Activated CD8-positive, alpha-beta memory T cell treated with anti-CD3 and anti-CD28 coated beads, Interleukin-2, amount 50 U/mL, for 4 hours (primary cell): ENCODE results near the gene NKIRAS1.
"Not testable (repeated sequence)": the region's sequence is repeated elsewhere in the genome, so short reads cannot be mapped to it uniquely, and the experiment has no call there.

Source experiments
- DNase-seq: peaks from one replicate; pipeline ENCODE4 v3.0.0-alpha.2; 2020

Gene NKIRAS1

GRCh38 chr3:23938688-23939087 lies 21.9 kb upstream of the NKIRAS1 start:
- DNase-seq = no peak

DNA sequence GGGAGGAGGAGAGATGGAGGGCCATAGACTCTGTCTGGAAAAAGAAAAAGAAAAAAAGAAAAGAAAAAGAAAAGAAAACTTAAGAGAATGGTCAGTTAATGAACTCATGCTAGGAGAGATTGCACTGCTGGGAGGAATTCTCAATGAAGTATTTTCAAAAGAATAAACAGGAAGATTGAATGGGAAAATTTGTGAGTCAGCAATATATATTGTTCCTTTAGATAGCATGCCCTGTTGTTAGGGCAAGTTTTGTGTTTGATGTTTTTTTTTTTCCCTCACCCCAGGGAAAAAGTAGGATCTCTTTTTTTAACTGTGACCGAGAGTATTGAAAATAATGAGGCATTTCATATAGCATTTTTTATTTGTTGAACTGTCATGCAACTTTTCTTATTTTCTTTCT lies 20.5 kb upstream of the NKIRAS1 start:
- no peak for DNase-seq

GRCh38 chr3:23934253-23934652 lies 17.5 kb upstream of the NKIRAS1 start:
- DNase-seq = no peak

DNA sequence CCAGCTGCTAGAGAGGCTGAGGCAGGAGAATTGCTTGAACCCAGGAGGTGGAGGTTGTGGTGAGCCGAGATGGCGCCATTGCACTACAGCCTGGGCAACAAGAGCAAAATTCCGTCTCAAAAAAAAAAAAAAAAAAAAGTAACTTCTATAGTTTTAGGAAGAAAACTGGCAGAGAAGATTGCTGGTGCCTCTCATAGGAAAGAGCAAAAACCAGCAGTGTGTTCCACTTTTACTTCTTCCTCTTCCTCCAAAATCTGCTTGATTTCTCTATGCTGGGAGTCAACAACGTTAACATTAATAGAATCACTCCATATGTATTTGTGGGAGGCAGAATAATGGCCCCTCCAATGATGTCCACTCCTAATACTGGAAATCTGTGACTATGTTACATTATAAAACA lies 15.8 kb upstream of the NKIRAS1 start:
- DNase-seq = no peak

DNA sequence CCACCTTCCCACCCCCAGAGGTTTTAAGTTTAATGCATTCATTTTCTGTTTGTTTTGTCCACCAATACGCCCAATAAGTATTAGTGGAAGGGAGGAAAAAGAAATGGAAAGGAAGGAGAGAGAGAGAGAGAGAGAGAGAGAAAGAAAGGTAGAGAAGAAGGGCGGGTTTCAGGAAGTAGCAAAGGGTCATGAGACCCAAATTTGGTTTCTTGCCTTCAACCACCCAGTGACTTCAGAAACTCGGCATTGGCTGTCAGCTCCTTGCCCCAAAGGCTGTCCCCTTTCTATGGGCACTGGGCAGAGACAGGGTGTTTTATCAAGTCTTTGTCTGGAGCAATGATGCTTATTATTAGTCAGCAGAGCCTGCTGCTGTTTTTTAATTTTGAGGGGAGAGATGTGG lies 14.8 kb upstream of the NKIRAS1 start:
- no peak for DNase-seq

- no peak for DNase-seq
These were observed 11.7 kb upstream of the NKIRAS1 start for GRCh38 chr3:23928524-23928923.

- DNase-seq = no peak
These were observed 9.9 kb upstream of the NKIRAS1 start for GRCh38 chr3:23926736-23927135.

DNA sequence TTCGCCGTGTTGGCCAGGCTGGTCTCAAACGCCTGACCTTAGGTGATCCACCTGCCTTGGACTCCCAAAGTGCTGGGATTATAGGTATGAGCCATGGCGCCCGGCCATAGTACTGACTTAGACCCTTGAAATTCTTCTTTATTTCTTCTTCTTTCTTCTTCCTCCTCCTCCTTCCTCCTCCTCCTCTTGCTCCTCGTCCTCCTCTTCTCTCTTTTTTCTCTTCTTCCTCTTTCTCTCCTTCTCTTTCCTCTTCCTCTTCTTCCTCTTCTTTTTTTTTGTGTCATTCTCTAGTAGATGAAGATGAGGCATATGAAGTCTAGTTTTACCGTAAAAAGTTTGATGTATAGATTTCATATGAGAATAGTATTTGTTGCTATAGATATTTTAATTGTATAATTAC lies 9.5 kb upstream of the NKIRAS1 start:
- DNase-seq = no peak

GRCh38 chr3:23923786-23924185 lies 7.0 kb upstream of the NKIRAS1 start:
- no peak for DNase-seq

DNA sequence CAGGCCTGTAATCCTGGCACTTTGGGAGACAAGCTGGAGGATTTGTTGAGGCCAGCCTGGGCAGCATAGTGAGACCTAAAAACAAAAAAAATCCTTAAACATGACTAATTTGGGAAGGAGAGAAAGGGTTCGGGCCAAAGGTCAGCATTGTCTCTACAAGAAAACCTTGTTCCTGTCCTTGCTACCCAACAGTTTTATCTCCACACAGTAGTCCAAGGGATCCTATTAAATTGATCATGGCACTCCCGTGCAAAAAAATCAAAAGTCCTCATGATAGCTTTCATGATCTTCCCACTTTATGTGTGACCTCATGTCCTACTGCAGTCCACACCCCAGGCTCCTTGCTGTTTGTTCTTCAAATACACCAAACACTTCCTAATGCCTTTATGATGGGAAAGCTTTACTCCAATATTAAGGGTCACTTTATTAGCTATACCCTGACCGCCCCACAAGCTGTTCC lies 4.3 kb upstream of the NKIRAS1 start:
- no peak for DNase-seq

- no peak for DNase-seq
These were observed 3.4 kb upstream of the NKIRAS1 start for GRCh38 chr3:23920151-23920655.

DNA sequence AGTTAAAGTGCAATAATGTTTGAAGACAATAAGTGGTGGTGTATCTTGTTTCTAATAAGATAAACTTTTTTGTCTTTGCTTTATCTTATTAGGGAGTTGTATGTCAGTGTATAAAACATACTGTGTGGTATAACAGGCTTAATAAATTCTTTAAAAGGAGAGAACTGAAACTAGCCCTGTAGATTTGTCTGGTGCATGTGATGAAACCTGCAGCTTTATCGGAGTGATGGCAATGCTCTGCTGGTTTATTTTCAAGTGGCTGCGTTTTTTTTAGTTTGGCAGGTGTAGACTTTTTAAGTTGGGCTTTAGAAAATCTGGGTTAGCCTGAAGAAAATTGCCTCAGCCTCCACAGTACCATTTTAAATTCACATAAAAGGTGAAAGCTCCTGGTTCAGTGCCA lies 2.8 kb upstream of the NKIRAS1 start:
- no peak for DNase-seq

GRCh38 chr3:23918331-23918730 lies 1.5 kb upstream of the NKIRAS1 start:
- DNase-seq = not testable (repeated sequence)

DNA sequence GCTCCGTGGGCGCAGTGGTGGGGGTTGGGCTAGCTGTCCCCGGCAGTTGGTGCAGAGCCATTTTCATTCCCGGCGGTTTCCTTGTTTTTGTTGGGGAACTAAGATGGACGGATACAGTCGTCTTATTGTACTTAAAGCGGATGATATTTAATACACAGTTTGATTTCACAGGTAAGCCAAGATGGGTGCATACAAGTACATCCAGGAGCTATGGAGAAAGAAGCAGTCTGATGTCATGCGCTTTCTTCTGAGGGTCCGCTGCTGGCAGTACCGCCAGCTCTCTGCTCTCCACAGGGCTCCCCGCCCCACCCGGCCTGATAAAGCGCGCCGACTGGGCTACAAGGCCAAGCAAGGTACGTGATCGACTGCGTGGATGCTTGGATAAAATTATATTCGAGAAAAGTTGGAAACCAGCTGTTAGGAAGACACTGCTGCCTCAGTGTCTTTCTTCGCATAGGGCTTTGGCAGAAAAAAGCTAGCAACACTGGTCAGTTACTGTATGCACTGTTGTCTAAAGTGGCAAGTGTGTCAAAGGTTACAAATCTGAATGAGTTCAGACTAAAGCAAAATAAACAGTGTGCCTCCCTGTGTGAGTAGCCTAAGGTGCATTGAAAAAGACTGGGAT lies 1.0 kb upstream of the NKIRAS1 start:
- not testable (repeated sequence) for DNase-seq

DNA sequence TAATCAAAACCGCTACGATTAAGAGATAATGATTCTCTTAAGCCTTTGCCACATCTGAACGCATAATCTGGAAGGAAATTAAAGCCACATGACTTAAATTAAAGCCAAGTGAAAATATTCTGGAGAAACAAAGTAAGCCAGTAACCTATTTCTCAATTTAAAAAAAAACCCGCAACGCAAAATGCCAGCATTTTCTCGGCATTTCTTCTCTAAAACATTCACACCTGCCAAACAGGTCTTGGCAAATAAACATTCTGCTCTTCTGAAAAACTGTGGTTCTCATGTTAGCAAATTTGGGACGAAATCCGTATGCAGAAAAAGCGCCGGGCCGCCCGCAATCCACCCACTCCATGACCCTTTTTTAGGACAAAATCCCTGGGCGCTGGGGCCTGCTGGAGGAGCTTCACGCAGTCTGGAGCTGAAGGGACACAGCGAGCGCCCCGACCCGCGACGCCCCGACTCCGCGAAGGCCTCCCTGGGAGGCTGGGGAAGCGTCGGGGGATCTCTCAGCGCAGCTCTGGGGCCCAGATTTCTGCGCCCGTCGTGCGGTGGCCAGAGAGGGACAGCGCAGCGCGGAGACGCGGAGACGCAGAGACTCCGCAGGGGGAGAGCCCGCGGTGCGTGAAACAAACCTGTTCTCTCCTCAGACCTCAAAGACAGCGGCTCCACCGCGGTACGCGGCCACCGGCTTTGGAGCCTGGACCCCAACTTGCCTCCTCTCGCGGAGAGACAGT lies 471 bp downstream of the NKIRAS1 start:
- no peak for DNase-seq

GRCh38 chr3:23915537-23916108 lies 1.2 kb downstream of the NKIRAS1 start:
- DNase-seq = no peak

- DNase-seq = no peak
These were observed 2.7 kb downstream of the NKIRAS1 start for GRCh38 chr3:23913873-23914743.

- no peak for DNase-seq
These were observed 3.6 kb downstream of the NKIRAS1 start for GRCh38 chr3:23913182-23913581.

- not testable (repeated sequence) for DNase-seq
These were observed 4.5 kb downstream of the NKIRAS1 start for GRCh38 chr3:23912335-23912734.

DNA sequence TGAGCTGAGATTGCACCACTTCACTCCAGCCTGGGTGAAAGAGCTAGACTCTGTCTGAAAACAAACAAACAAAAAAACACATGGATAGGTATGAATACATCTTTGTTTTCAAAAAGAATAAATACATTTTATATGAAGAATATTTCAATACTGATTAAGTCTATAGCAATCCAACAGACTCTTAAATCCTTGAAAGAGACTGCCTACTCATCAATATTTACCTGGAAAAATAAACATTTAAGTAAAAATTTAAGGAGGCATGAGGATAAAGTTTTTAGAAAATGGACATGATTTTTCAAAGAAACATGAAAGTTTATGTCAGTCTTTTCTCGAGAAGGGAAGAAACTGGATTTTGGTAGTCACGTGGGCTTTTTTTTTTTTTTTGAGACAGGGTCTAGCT lies 5.4 kb downstream of the NKIRAS1 start:
- no peak for DNase-seq

DNA sequence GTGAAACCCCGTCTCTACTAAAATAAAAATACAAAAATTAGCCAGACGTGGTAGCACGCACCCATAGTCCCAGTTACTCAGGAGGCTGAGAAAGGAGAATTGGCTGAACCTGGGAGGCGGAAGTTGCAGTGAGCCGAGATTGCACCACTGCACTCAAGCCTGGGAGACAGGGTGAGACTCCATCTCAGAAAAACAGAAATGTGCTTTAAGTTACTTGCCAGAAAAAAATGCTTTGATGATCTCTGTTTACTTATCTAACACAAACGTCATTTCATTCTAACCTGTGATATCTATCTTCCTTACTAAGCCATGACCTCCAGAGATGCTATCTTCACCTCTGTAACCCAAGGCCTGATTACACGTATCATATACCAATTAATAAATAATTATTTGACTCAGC lies 7.4 kb downstream of the NKIRAS1 start:
- DNase-seq = no peak

DNA sequence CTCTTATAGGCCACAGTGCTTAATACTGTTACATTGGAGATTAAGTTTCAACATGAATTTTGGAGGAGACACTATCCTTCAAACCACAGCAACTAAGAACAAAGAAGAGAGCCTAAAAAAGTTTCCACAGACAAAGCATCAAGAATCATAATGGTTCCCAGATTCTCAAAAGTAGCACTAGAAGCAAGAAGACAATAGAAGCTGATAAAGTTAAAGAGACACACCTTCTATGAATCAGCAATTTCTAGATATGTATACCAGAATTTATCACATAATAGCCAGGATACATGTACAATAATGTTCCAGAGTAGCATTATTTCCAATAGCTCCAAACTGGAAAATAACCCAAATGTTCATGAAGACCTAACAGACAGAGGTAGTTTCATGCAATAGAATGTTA lies 12.2 kb downstream of the NKIRAS1 start:
- DNase-seq = no peak

GRCh38 chr3:23900744-23901143 lies 16.0 kb downstream of the NKIRAS1 start:
- no peak for DNase-seq
